Hepatocyte (in vitro differentiated cells): ENCODE measurements around the gene MRPS23. TPM values are rescaled to one million over a fixed set of nuclear protein-coding genes. Genes with fewer than 3 reads are reported as not detected.

Source experiments
- DNase-seq: peaks from one replicate; pipeline ENCODE4 v3.0.0-alpha.2; 2016; ENCODE audit warnings: low spot score
- H2AFZ ChIP-seq: fragments of 200-600 bp; sonication (generic); 2 replicates; pipeline ENCODE4 v1.6.0; 2016; ENCODE audit warnings: antibody characterized with exemption, mild to moderate bottlenecking
- H3K27ac ChIP-seq: fragments of 200-600 bp; sonication (generic); 2 replicates; pipeline ENCODE4 v1.5.1; 2016; ENCODE audit warnings: mild to moderate bottlenecking
- H3K27me3 ChIP-seq: fragments of 200-600 bp; sonication (generic); 2 replicates; pipeline ENCODE4 v1.6.1; 2016
- H3K36me3 ChIP-seq: fragments of 200-600 bp; sonication (generic); replicated peaks from 2 replicates; pipeline ENCODE4 v1.5.1; 2016; ENCODE audit warnings: low read depth; ENCODE audit not compliant: insufficient read depth
- H3K4me1 ChIP-seq: fragments of 200-600 bp; sonication (generic); 2 replicates; pipeline ENCODE4 v1.5.1; 2016; ENCODE audit warnings: mild to moderate bottlenecking, moderate library complexity; ENCODE audit not compliant: insufficient read depth
- H3K4me2 ChIP-seq: fragments of 200-600 bp; sonication (generic); 2 replicates; pipeline ENCODE4 v1.6.0; 2016
- H3K4me3 ChIP-seq: fragments of 200-600 bp; sonication (generic); 2 replicates; pipeline ENCODE4 v1.5.1; 2016; ENCODE audit warnings: mild to moderate bottlenecking
- H3K79me2 ChIP-seq: fragments of 200-600 bp; sonication (generic); 2 replicates; pipeline ENCODE4 v1.6.0; 2017; ENCODE audit warnings: mild to moderate bottlenecking
- H3K9me2 ChIP-seq: fragments of 200-600 bp; sonication (generic); replicated peaks from 2 replicates; pipeline ENCODE4 v1.6.0; 2017; ENCODE audit warnings: mild to moderate bottlenecking; ENCODE audit not compliant: insufficient read depth
- H3K9me3 ChIP-seq: fragments of 200-600 bp; sonication (generic); 2 replicates; pipeline ENCODE4 v1.5.1; 2016; ENCODE audit warnings: low read depth, mild to moderate bottlenecking
- H4K20me1 ChIP-seq: fragments of 200-600 bp; sonication (generic); 2 replicates; pipeline ENCODE4 v1.6.0; 2016; ENCODE audit warnings: mild to moderate bottlenecking; ENCODE audit not compliant: insufficient read depth, poor library complexity, severe bottlenecking
- CTCF ChIP-seq: fragments of 200-600 bp; sonication (generic); IDR thresholded peaks from 2 replicates; pipeline ENCODE4 v1.5.1; 2016; ENCODE audit warnings: antibody characterized with exemption, mild to moderate bottlenecking; ENCODE audit not compliant: poor library complexity
- EZH2 ChIP-seq: fragments of 200-600 bp; sonication (generic); IDR thresholded peaks from 2 replicates; pipeline ENCODE4 v1.6.1; 2016; ENCODE audit warnings: antibody characterized with exemption, mild to moderate bottlenecking, borderline replicate concordance
- EZH2phosphoT487 ChIP-seq: fragments of 200-600 bp; sonication (generic); IDR thresholded peaks from one replicate; pipeline ENCODE4 v1.6.1; 2018; ENCODE audit warnings: antibody characterized with exemption, mild to moderate bottlenecking, low read depth, moderate library complexity; ENCODE audit not compliant: unreplicated experiment, severe bottlenecking
- WGBS: methylation state at CpG from one replicate; pipeline ENCODE4 v1.1.6; 2016; ENCODE audit warnings: low lambda C conversion rate; ENCODE audit errors: missing lambda C conversion rate; 5-methylcytosine and 5-hydroxymethylcytosine counted together
- polyA plus RNA-seq: library from polyadenylated mRNA; unstranded; fragments of >200 nt; fragmentation: Nextera tagmentation; extraction: Ambion mirVana; gene quantifications from 2 replicates; pipeline ENCODE4 v1.2.1, GENCODE V29; 2016
- total RNA-seq: library from RNA; depleted of rRNA; stranded (reverse); fragments of >200 nt; gene quantifications from 2 replicates; pipeline ENCODE4 v1.2.3, GENCODE V29; 2014

MRPS23 gene
- total and polyA plus RNA-seq, 2 experiments from 2014 or later: 21.9 to 44.2 TPM

- Histone ChIP-seq H3K9me2 (no peaks in the 10 kb centered on the region), H3K9me3 (no peaks in the 10 kb centered on the region), H4K20me1 (no peaks in the 10 kb centered on the region), H3K27me3 (peaks cover 6% of the 10 kb centered on the region), H3K79me2 (no peaks in the 10 kb centered on the region), H3K4me1 (no peaks in the 10 kb centered on the region), H3K4me2 (no peak overlapping the region), H3K27ac (no peak overlapping the region), H3K36me3 (no peaks in the 10 kb centered on the region), H2AFZ (no peak overlapping the region), H3K4me3 (no peak overlapping the region)
- WGBS: 29% methylated on average over 4 of the region's 4 CpGs
- TF ChIP-seq EZH2phosphoT487 (no peak), EZH2 (no peak), CTCF (no peak)
- DNase-seq: no peak
Observed at GRCh38 chr17:57803021-57803420, 46.8 kb downstream of the MRPS23 start.

GRCh38 chr17:57801044-57801711 lies 48.7 kb downstream of the MRPS23 start:
- Histone ChIP-seq H3K79me2 (no peaks in the 10 kb centered on the region), H3K27ac (no peak overlapping the region), H3K9me2 (no peaks in the 10 kb centered on the region), H3K36me3 (no peaks in the 10 kb centered on the region), H3K4me3 (no peak overlapping the region), H3K27me3 (peaks cover 2% of the 10 kb centered on the region), H3K4me2 (no peak overlapping the region), H3K9me3 (no peaks in the 10 kb centered on the region), H2AFZ (no peak overlapping the region), H3K4me1 (no peaks in the 10 kb centered on the region), H4K20me1 (no peaks in the 10 kb centered on the region)
- WGBS: 83% methylated on average over 3 of the region's 3 CpGs
- DNase-seq: no peak
- TF ChIP-seq CTCF (no peak), EZH2 (no peak), EZH2phosphoT487 (no peak)

GRCh38 chr17:57794841-57795240 lies 55.0 kb downstream of the MRPS23 start:
- no peak for TF ChIP-seq CTCF
- TF ChIP-seq EZH2: no peak
- TF ChIP-seq EZH2phosphoT487: no peak
- WGBS: 55% methylated on average over 2 of the region's 2 CpGs
- Histone ChIP-seq H3K4me1 (no peaks in the 10 kb centered on the region), H3K4me2 (no peak overlapping the region), H3K79me2 (no peaks in the 10 kb centered on the region), H2AFZ (no peak overlapping the region), H3K4me3 (no peak overlapping the region), H3K27ac (no peak overlapping the region), H3K9me2 (no peaks in the 10 kb centered on the region), H3K9me3 (no peaks in the 10 kb centered on the region), H3K36me3 (no peaks in the 10 kb centered on the region), H3K27me3 (peaks cover 2% of the 10 kb centered on the region), H4K20me1 (no peaks in the 10 kb centered on the region)
- no peak for DNase-seq
